ENCODE measurements around the gene SLCO4A1.

DNA sequence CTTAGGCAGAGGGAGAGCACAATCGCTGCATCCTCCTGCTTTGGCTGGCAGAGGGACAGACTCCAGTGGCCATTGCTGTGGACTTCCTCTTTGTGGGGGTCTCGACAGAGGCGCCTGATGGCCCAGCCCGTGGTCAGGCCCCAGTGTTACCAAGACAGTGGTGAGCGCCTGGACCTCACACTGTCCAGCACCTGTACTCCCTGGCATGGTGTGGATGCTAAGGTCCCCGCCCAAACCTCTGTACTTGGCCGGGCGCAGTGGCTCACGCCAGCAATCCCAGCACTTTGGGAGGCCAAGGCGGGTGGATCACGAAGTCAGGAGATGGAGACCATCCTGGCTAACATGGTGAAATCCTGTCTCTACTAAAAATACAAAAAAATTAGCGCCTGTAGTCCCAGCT is 64.0 kb downstream of the SLCO4A1 start:
- TF ChIP-seq, protein P1, sequence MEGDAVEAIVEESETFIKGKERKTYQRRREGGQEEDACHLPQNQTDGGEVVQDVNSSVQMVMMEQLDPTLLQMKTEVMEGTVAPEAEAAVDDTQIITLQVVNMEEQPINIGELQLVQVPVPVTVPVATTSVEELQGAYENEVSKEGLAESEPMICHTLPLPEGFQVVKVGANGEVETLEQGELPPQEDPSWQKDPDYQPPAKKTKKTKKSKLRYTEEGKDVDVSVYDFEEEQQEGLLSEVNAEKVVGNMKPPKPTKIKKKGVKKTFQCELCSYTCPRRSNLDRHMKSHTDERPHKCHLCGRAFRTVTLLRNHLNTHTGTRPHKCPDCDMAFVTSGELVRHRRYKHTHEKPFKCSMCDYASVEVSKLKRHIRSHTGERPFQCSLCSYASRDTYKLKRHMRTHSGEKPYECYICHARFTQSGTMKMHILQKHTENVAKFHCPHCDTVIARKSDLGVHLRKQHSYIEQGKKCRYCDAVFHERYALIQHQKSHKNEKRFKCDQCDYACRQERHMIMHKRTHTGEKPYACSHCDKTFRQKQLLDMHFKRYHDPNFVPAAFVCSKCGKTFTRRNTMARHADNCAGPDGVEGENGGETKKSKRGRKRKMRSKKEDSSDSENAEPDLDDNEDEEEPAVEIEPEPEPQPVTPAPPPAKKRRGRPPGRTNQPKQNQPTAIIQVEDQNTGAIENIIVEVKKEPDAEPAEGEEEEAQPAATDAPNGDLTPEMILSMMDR (IDR thresholded peaks at IDR 0.05), result no peak
- TF ChIP-seq POLR2A (IDR thresholded peaks at IDR 0.05), result no peak
